Esophagus (tissue), 2 donors: Measurements from ENCODE around the gene PARD3. TPM values are rescaled to one million over a fixed set of nuclear protein-coding genes. Genes with fewer than 3 reads are reported as not detected.
"Not testable (repeated sequence)": the region's sequence is repeated elsewhere in the genome, so short reads cannot be mapped to it uniquely, and the experiment has no call there.

Experiments
- H3K27ac ChIP-seq, 2 donors: one replicate each; pipeline ENCODE4 v1.5.1; 2013; ENCODE audit warnings: low read depth in 2 of 2, mild to moderate bottlenecking in 2 of 2, inconsistent platforms in 1 of 2, low read length in 1 of 2, moderate library complexity in 1 of 2
- H3K27me3 ChIP-seq, 2 donors: one replicate each; pipeline ENCODE4 v1.6.1; 2013; ENCODE audit warnings: low read length in 2 of 2, control low read depth in 1 of 2, mild to moderate bottlenecking in 1 of 2; ENCODE audit not compliant: insufficient read depth in 2 of 2, control insufficient read depth in 1 of 2
- H3K36me3 ChIP-seq, 2 donors: one replicate each; pipeline ENCODE4 v1.6.1; 2013; ENCODE audit warnings: low read length in 1 of 2; ENCODE audit not compliant: control insufficient read depth in 2 of 2, insufficient read depth in 2 of 2
- H3K4me1 ChIP-seq, 2 donors: one replicate each; pipeline ENCODE4 v1.6.1; 2013; ENCODE audit warnings: low read length in 1 of 2; ENCODE audit not compliant: control insufficient read depth in 2 of 2, insufficient read depth in 2 of 2
- H3K4me3 ChIP-seq, 2 donors: one replicate each; pipeline ENCODE4 v1.5.1; 2013; ENCODE audit warnings: low read length in 2 of 2, mild to moderate bottlenecking in 2 of 2, low read depth in 1 of 2, moderate library complexity in 1 of 2
- H3K9me3 ChIP-seq, 2 donors: one replicate each; pipeline ENCODE4 v1.6.1; 2013; ENCODE audit warnings: mild to moderate bottlenecking in 2 of 2, low read depth in 1 of 2, low read length in 1 of 2, moderate library complexity in 1 of 2; ENCODE audit not compliant: control insufficient read depth in 2 of 2, insufficient read depth in 1 of 2
- WGBS, 2 donors: extraction: QIAGEN DNeasy Blood & Tissue Kit; methylation state at CpG; one replicate each; pipeline ENCODE4 v1.1.7; 2013; 5-methylcytosine and 5-hydroxymethylcytosine counted together
- polyA plus RNA-seq, 2 donors: library from polyadenylated mRNA; stranded (reverse); fragments of 200-250 nt; gene quantifications; one replicate each; pipeline ENCODE4 v1.2.3, GENCODE V29; 2013
- donor health status: healthy with polysubstance abuse.
- donor health status: Bipolar disorder and iron deficiency.

PARD3 gene
- polyA plus RNA-seq, 2 donors = 40.3 to 71.3 TPM

DNA sequence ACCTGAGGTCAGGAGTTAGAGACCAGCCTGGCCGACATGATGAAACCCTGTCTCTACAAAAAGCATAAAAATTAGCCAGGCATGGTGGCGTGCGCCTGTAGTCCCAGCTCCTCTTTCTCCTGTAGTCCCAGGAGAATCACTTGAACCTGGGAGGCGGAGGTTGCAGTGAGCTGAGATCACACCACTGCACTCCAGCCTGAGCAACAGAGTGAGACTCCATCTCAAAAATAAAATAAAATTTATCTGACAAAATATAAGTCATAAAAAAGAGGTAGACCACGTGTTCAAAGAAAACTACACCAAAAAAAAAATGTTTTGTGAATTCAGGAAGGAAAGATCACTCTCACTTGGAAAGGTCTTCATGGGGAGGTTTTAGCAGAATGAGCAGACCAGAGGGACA lies 114.3 kb downstream of the PARD3 start:
- H3K27me3 ChIP-seq, H3K9me3 ChIP-seq, H3K27ac ChIP-seq, H3K4me3 ChIP-seq, H3K36me3 ChIP-seq: not testable (repeated sequence)
- H3K4me1 ChIP-seq = peaks cover 0 to 13% of the 10 kb centered on the region in 2 donors
- WGBS, 2 donors = 89 to 93% methylated on average over 5 of the region's 5 CpGs

DNA sequence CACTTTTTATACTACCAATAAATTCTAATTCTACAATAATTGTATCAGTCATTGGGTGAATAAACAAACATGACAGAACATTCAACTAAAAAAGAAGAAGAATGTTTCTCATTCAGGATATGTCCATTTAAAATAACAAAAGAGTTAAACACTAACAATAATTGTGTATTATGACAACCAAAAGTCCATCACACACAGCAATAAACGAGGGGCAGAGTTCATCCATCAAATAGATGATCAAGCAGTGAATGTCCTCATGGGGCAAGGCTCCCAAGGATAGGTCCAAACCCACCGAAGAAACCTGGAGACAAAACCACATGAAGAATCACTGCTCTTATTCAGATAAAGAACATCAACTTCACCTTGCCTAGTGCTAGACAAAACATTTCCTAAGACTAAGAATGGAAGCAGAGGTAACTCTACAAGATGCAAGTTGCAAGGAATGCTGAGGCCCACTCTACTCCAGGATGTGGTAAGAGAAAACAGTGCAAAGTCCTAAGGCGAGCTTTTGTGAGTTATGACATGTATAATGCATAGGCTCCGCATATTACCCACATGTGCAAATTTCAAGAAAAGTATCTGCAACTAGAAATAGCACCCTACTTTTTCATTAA lies 115.1 kb downstream of the PARD3 start:
- H3K27me3 ChIP-seq = no peaks in the 10 kb centered on the region
- H3K9me3 ChIP-seq = no peaks in the 10 kb centered on the region
- H3K36me3 ChIP-seq = peaks cover 0 to 4% of the 10 kb centered on the region in 2 donors
- peaks cover 0 to 13% of the 10 kb centered on the region in 2 donors for H3K4me1 ChIP-seq
- 79 to 82% methylated on average over 4 of the region's 4 CpGs for WGBS, 2 donors
- no peak overlapping the region for H3K4me3 ChIP-seq
- no peak overlapping the region for H3K27ac ChIP-seq

DNA sequence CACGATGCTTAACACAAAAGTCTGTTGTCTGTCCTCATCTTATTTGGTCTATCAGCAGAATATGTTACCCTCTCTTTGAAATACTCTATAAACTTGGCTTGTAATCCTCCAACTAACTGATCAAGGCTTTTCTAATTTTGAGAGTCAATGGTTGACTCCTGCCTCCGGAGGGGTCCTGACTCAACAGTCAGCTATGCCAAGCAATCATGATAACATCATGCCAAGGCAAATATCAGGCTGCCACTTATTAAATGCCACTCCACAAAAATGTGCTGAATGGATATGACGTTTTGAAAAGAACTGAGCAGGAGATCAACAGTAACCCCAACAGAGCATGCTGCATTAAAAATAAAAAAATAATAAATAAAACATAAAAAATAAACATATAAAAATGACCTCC lies 116.1 kb downstream of the PARD3 start:
- Histone ChIP-seq H3K4me1 (peaks cover 0 to 13% of the 10 kb centered on the region in 2 donors), H3K27ac (no peak overlapping the region), H3K9me3 (no peaks in the 10 kb centered on the region), H3K27me3 (no peaks in the 10 kb centered on the region), H3K36me3 (peaks cover 0 to 4% of the 10 kb centered on the region in 2 donors), H3K4me3 (no peak overlapping the region)
- WGBS, 2 donors = 41 to 50% methylated on average over 3 of the region's 3 CpGs

GRCh38 chr10:34698248-34698831 lies 116.8 kb downstream of the PARD3 start:
- no peaks in the 10 kb centered on the region for H3K27me3 ChIP-seq
- H3K9me3 ChIP-seq = no peaks in the 10 kb centered on the region
- H3K4me1 ChIP-seq = peaks cover 0 to 13% of the 10 kb centered on the region in 2 donors
- 88 to 92% methylated on average over 4 of the region's 4 CpGs for WGBS, 2 donors
- H3K27ac ChIP-seq = peak overlapping the region; percentile 65 to 75
- peaks cover 0 to 4% of the 10 kb centered on the region in 2 donors for H3K36me3 ChIP-seq
- no peak overlapping the region for H3K4me3 ChIP-seq

DNA sequence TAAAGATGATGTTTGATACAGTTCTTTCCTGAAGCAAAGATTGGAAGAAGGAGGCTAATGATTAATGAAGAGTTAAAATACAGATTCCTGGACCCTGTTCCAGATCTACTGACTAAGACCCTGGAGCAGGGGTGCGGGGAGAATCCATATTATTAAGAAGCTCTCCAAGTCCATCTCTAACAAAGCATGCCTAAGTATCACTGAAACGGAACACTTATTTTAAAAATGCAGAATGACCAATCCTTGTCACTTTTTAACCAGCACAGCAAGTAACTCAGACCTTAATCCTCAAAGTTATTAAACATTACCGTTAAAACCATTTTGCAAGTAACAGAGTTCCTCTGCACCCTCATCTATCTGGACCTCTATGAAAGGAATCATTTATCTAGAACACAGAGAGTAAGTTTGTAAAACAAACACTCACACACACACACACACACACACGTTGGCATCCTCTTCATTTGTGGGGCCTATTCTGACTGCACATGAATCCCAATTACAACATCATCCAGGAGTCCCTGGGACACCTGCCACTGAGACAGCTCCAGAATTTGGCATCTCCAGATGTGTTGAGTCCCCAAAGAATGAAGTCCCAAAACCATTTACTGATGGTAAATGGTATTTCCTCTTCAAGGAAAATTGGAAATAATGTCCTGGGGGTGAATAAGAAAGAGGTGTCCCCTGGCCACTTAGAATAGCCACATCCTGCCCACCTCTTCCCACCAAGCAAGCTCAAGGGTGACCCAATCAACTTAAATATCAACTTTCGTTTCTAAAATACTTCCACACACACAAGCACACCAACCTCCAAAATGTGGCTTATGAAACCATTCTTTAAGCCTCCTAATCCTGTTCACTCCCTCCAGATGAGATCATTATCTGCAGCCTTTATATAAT lies 117.5 kb downstream of the PARD3 start:
- Histone ChIP-seq H3K36me3 (peaks cover 0 to 4% of the 10 kb centered on the region in 2 donors), H3K4me1 (peaks cover 0 to 13% of the 10 kb centered on the region in 2 donors), H3K4me3 (no peak overlapping the region), H3K27ac (peak overlapping the region; percentile 40 to 59), H3K9me3 (no peaks in the 10 kb centered on the region), H3K27me3 (no peaks in the 10 kb centered on the region)
- 53 to 62% methylated on average over 5 of the region's 5 CpGs for WGBS, 2 donors

DNA sequence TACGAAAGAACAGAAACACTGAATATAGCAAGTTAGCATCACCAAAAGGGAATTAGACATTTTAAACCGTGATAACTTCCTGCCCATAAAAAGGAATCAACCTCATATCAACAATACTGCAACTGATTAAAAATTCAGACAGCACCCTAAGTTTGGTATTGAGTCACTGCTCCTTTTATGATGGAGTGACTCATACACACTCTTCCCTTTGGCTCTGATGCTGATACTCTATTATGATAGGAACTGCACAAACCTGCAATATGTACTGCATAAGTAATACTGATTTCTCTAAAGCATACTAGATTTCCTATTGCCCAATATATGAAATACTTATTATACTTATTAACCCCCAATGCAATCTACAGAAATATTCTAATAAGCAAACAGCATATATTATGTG lies 118.7 kb downstream of the PARD3 start:
- Histone ChIP-seq H3K9me3 (no peaks in the 10 kb centered on the region), H3K4me3 (no peak overlapping the region), H3K27ac (no peak overlapping the region), H3K4me1 (peaks cover 0 to 13% of the 10 kb centered on the region in 2 donors), H3K27me3 (no peaks in the 10 kb centered on the region), H3K36me3 (peaks cover 0 to 4% of the 10 kb centered on the region in 2 donors)
- 40 to 49% methylated on average over 2 of the region's 2 CpGs for WGBS, 2 donors

GRCh38 chr10:34690383-34691049 lies 124.6 kb downstream of the PARD3 start:
- Histone ChIP-seq H3K27me3 (no peaks in the 10 kb centered on the region), H3K27ac (peak overlapping the region; percentile 22 to 75), H3K36me3 (peaks cover 0 to 2% of the 10 kb centered on the region in 2 donors), H3K4me3 (no peak overlapping the region), H3K9me3 (no peaks in the 10 kb centered on the region), H3K4me1 (peaks cover 0 to under 1% of the 10 kb centered on the region in 2 donors)
- 53 to 68% methylated on average over 13 of the region's 13 CpGs for WGBS, 2 donors

GRCh38 chr10:34689053-34689452 lies 126.0 kb downstream of the PARD3 start:
- no peaks in the 10 kb centered on the region for H3K36me3 ChIP-seq
- H3K4me3 ChIP-seq = no peak overlapping the region
- H3K4me1 ChIP-seq = no peaks in the 10 kb centered on the region
- H3K27me3 ChIP-seq = no peaks in the 10 kb centered on the region
- WGBS, 2 donors = 28 to 39% methylated on average over 8 of the region's 8 CpGs
- no peaks in the 10 kb centered on the region for H3K9me3 ChIP-seq
- no peak overlapping the region for H3K27ac ChIP-seq

- peaks cover 0 to 2% of the 10 kb centered on the region in 2 donors for H3K4me1 ChIP-seq
- no peaks in the 10 kb centered on the region for H3K9me3 ChIP-seq
- no peaks in the 10 kb centered on the region for H3K36me3 ChIP-seq
- WGBS, 2 donors = 79 to 82% methylated on average over 10 to 11 of the region's 11 CpGs
- H3K27me3 ChIP-seq = no peaks in the 10 kb centered on the region
- no peak overlapping the region for H3K4me3 ChIP-seq
- no peak overlapping the region for H3K27ac ChIP-seq
Measured at GRCh38 chr10:34687434-34688210, 127.5 kb downstream of the PARD3 start.
